ENCODE results near the gene PPP2R5B.

PPP2R5B gene

DNA sequence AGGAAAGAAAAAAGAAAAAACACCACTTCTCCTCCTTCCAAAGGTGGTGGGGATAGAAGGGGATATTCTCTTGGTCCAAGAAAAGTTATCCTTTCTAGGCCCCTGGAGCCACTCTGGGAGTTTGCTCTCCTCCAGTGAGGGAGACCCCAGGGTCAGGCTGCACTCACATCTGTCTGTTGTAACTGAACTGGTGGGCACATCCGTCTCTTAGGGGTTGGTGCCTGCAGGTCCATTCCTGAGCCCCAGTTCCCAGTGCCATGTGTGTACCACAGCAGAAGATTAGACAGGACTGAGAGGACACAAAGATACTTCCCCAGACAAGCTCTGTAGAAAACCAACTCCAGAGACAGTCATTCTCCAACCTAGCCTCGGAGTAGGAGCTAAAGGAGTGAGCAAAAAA, 4.4 kb upstream of the PPP2R5B start:
- no peak overlapping the region for H3K4me3 ChIP-seq (ENCODE audit: low read depth, low read length)
- no peaks in the 10 kb centered on the region for H3K36me3 ChIP-seq (ENCODE audit: control insufficient read depth, insufficient read depth, low read length)
- H3K9me3 ChIP-seq (ENCODE audit: control insufficient read depth, insufficient read depth, low read length): no peaks in the 10 kb centered on the region
- H3K4me1 ChIP-seq (ENCODE audit: control insufficient read depth, insufficient read depth, low read length): peaks cover 17% of the 10 kb centered on the region
- H3K9ac ChIP-seq (ENCODE audit: low read depth, low read length): no peak overlapping the region
- no peaks in the 10 kb centered on the region for H3K27me3 ChIP-seq (ENCODE audit: control insufficient read depth, insufficient read depth, low read length)
- no peak overlapping the region for H3K27ac ChIP-seq (ENCODE audit: low read depth, low read length)

DNA sequence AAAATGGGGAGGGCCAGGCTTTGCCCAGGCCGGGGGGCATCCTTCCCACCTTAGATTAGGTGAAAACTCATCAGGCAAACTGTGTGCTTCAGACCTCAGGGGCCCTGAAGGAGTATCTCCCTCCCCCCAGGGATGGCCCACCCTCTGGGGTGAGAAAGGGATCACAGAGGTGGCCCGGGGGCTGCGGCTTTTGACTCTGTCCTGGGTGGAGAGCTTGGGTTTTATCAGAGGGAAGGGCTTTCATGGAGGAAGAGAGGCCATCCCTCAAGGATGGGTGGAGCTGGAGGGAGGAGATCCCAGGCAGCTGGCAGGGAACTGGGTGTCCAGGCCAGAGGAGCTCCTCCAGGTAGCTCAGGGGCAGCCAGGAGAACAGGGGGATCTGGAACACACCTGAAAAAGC, 3.1 kb upstream of the PPP2R5B start:
- Histone ChIP-seq H3K27me3 (ENCODE audit: control insufficient read depth, insufficient read depth, low read length) (no peaks in the 10 kb centered on the region), H3K27ac (ENCODE audit: low read depth, low read length) (no peak overlapping the region), H3K4me3 (ENCODE audit: low read depth, low read length) (no peak overlapping the region), H3K4me1 (ENCODE audit: control insufficient read depth, insufficient read depth, low read length) (peaks cover 12% of the 10 kb centered on the region), H3K9me3 (ENCODE audit: control insufficient read depth, insufficient read depth, low read length) (no peaks in the 10 kb centered on the region), H3K9ac (ENCODE audit: low read depth, low read length) (no peak overlapping the region), H3K36me3 (ENCODE audit: control insufficient read depth, insufficient read depth, low read length) (no peaks in the 10 kb centered on the region)

DNA sequence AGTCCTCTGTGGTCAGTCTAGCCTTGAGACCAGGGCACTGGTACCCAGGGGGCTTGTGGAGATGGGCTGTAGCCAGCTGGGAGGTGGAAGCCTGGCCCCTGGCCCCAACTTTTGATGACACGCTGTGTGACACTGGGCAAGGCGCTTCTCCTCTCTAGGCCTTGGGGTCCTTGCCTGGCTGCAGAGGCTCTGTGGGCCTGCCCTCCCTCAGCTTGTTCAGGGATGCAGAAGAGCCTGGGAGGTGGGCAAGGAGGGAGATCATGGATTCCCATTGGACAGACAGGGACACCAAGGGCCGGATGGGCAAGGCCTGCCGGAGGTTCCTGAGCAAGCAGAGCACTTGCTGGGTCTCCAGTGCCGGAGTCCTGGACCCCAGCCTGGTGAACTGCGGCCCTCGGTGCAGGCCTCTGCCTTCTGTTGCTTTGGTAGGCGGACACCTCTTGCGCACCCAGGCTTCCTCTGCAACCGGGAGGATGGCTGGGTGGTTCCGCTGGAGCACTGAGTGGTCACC, 1.3 kb upstream of the PPP2R5B start:
- no peaks in the 10 kb centered on the region for H3K27me3 ChIP-seq (ENCODE audit: control insufficient read depth, insufficient read depth, low read length)
- H3K4me3 ChIP-seq (ENCODE audit: low read depth, low read length): no peak overlapping the region
- no peak overlapping the region for H3K27ac ChIP-seq (ENCODE audit: low read depth, low read length)
- H3K36me3 ChIP-seq (ENCODE audit: control insufficient read depth, insufficient read depth, low read length): no peaks in the 10 kb centered on the region
- no peak overlapping the region for H3K9ac ChIP-seq (ENCODE audit: low read depth, low read length)
- H3K4me1 ChIP-seq (ENCODE audit: control insufficient read depth, insufficient read depth, low read length): peaks cover 7% of the 10 kb centered on the region
- H3K9me3 ChIP-seq (ENCODE audit: control insufficient read depth, insufficient read depth, low read length): no peaks in the 10 kb centered on the region

DNA sequence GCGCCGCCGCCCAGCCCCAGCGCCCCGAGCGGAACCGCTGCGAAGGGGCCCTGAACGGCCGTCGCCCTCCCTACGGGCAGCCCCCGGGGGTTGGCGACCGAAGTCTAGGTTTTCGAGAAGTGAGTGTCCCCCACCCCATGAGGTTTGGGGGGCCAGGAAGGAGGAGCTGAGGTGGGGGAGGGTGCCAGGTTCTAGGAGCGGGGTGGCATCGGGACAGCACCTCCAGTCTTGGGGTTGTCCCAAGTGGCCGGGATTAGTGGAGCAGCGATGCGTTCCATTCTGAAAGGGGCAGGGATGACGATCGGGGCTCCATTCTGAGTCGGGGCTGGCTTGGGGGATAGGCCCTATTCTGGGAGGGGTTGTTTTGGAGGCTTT, 408 bp downstream of the PPP2R5B start:
- Histone ChIP-seq H3K36me3 (ENCODE audit: control insufficient read depth, insufficient read depth, low read length) (no peaks in the 10 kb centered on the region), H3K9me3 (ENCODE audit: control insufficient read depth, insufficient read depth, low read length) (no peaks in the 10 kb centered on the region), H3K4me1 (ENCODE audit: control insufficient read depth, insufficient read depth, low read length) (peaks cover 6% of the 10 kb centered on the region), H3K4me3 (ENCODE audit: low read depth, low read length) (peak overlapping the region; percentile 62), H3K27ac (ENCODE audit: low read depth, low read length) (no peak overlapping the region), H3K27me3 (ENCODE audit: control insufficient read depth, insufficient read depth, low read length) (no peaks in the 10 kb centered on the region), H3K9ac (ENCODE audit: low read depth, low read length) (no peak overlapping the region)

DNA sequence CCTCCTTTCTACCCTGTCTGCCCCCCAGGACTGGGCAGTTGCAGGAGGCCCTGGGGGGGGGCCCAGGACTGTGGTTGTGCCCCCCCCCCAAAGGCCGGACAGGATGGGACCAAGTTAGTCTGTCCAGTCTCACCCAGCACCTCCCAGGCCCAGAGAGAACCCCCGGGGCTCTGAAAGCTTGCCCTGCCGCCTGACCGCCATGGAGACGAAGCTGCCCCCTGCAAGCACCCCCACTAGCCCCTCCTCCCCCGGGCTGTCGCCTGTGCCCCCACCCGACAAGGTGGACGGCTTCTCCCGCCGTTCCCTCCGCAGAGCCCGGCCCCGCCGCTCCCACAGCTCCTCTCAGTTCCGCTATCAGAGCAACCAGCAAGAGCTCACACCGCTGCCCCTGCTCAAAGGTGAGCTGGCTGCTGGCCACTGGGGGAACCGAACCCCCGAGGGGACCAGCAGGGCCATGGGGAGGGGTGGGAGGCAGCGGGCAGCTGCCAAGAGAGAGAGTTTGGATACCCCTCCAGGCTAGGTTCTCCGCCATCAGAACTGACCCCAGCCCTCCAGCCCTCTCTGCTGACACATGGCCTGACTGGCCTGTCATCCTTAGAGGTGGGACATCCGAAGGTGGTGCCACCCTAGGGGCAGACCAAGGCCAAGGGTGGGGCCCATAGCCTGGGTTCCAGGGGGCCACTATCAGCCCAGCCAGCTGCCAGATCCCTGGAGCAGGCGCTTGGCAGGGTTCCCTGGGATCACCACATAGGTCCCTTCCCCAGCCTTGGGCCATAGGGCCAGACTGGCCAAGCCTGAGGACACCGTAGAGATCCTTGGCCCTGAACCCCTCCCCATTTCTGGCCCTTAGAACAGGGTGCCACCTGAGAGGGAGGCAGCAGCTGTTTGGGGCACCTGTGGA, 1.3 kb downstream of the PPP2R5B start:
- Histone ChIP-seq H3K27ac (ENCODE audit: low read depth, low read length) (no peak overlapping the region), H3K36me3 (ENCODE audit: control insufficient read depth, insufficient read depth, low read length) (no peaks in the 10 kb centered on the region), H3K9me3 (ENCODE audit: control insufficient read depth, insufficient read depth, low read length) (no peaks in the 10 kb centered on the region), H3K4me3 (ENCODE audit: low read depth, low read length) (peak overlapping the region; percentile 62; the same call in 1 of the 2 replicates), H3K4me1 (ENCODE audit: control insufficient read depth, insufficient read depth, low read length) (peaks cover 6% of the 10 kb centered on the region), H3K27me3 (ENCODE audit: control insufficient read depth, insufficient read depth, low read length) (no peaks in the 10 kb centered on the region), H3K9ac (ENCODE audit: low read depth, low read length) (no peak overlapping the region)

DNA sequence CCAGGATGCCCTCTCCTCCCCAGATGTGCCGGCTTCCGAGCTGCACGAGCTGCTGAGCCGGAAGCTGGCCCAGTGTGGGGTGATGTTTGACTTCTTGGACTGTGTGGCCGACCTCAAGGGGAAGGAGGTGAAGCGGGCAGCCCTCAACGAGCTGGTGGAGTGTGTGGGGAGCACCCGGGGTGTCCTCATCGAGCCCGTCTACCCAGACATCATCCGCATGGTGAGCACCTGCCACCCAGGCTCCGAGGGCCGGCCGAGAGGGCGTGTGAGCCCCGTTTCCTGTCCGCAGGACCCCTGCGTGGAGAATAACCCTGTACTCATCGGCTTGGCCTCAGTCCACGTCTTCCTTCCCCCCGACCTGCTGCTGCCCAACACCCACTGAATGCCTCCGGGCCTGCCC, 2.2 kb downstream of the PPP2R5B start:
- Histone ChIP-seq H3K27me3 (ENCODE audit: control insufficient read depth, insufficient read depth, low read length) (no peaks in the 10 kb centered on the region), H3K9ac (ENCODE audit: low read depth, low read length) (no peak overlapping the region), H3K4me3 (ENCODE audit: low read depth, low read length) (no peak overlapping the region), H3K36me3 (ENCODE audit: control insufficient read depth, insufficient read depth, low read length) (no peaks in the 10 kb centered on the region), H3K4me1 (ENCODE audit: control insufficient read depth, insufficient read depth, low read length) (peaks cover 6% of the 10 kb centered on the region), H3K27ac (ENCODE audit: low read depth, low read length) (no peak overlapping the region), H3K9me3 (ENCODE audit: control insufficient read depth, insufficient read depth, low read length) (no peaks in the 10 kb centered on the region)

DNA sequence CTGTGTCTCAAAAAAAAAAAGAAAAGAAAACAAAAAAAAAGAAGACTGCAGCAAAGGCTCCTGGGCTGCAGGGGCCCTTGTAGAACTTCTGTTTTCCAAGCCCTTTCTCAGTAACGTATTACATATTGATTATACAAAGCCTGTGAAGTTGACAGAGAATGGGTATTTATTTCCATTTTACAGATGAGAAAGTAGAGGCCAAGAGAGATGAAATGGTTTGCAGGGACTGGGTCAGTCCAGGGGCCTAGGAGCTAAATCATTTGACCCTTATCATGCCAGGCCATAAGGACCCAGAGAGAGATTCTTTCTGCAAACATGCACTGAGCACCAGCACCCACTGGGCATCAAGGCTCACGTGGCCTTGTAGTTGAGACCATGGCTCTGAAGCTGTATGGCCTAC, 4.5 kb downstream of the PPP2R5B start:
- H3K36me3 ChIP-seq (ENCODE audit: control insufficient read depth, insufficient read depth, low read length): no peaks in the 10 kb centered on the region
- H3K4me3 ChIP-seq (ENCODE audit: low read depth, low read length): no peak overlapping the region
- H3K9ac ChIP-seq (ENCODE audit: low read depth, low read length): no peak overlapping the region
- H3K27me3 ChIP-seq (ENCODE audit: control insufficient read depth, insufficient read depth, low read length): no peaks in the 10 kb centered on the region
- no peak overlapping the region for H3K27ac ChIP-seq (ENCODE audit: low read depth, low read length)
- 0 out of 2 replicates have a peak, but pooled peaks cover 5% of the 10 kb centered on the region for H3K4me1 ChIP-seq (ENCODE audit: control insufficient read depth, insufficient read depth, low read length)
- H3K9me3 ChIP-seq (ENCODE audit: control insufficient read depth, insufficient read depth, low read length): no peaks in the 10 kb centered on the region

DNA sequence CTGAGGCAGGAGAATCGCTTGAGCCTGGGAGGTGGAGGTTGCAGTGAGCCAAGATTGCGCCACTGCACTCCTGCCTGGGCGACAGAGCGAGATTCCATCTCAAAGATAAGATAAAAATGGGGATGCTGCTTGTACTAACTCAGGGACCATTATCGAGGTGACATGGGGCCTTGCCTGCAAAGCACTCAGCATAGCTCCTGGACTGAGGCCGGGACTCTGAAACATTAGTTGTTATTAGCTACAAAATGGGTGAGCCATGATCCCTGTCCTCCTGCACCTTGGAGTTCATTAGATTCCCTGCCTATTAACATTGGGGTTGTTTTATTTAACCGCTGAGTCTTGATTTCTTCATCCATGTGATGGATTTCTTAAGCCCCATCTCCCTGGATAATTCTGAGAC, 5.1 kb downstream of the PPP2R5B start:
- H3K9me3 ChIP-seq (ENCODE audit: control insufficient read depth, insufficient read depth, low read length): no peaks in the 10 kb centered on the region
- 0 out of 2 replicates have a peak, but pooled peaks cover 5% of the 10 kb centered on the region for H3K4me1 ChIP-seq (ENCODE audit: control insufficient read depth, insufficient read depth, low read length)
- no peak overlapping the region for H3K27ac ChIP-seq (ENCODE audit: low read depth, low read length)
- no peaks in the 10 kb centered on the region for H3K36me3 ChIP-seq (ENCODE audit: control insufficient read depth, insufficient read depth, low read length)
- H3K9ac ChIP-seq (ENCODE audit: low read depth, low read length): no peak overlapping the region
- no peak overlapping the region for H3K4me3 ChIP-seq (ENCODE audit: low read depth, low read length)
- H3K27me3 ChIP-seq (ENCODE audit: control insufficient read depth, insufficient read depth, low read length): no peaks in the 10 kb centered on the region

DNA sequence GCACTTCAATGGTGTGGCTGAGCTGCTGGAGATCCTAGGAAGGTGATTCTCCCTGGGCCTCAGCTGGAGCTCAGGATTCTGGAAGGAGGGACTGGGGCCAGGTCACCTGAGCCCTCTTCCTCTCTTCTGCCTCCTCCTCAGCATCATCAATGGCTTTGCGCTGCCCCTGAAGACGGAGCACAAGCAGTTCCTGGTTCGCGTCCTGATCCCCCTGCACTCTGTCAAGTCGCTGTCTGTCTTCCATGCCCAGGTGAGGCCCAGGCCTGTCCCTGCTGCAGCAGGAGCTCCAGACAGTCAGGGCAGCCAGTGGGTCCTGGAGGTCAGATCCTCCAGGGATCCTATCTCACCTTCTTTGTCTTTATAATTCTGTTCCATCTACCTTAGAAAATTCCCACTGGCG, 5.9 kb downstream of the PPP2R5B start:
- Histone ChIP-seq H3K4me1 (ENCODE audit: control insufficient read depth, insufficient read depth, low read length) (peaks cover 6% of the 10 kb centered on the region), H3K9ac (ENCODE audit: low read depth, low read length) (no peak overlapping the region), H3K27me3 (ENCODE audit: control insufficient read depth, insufficient read depth, low read length) (no peaks in the 10 kb centered on the region), H3K27ac (ENCODE audit: low read depth, low read length) (no peak overlapping the region), H3K9me3 (ENCODE audit: control insufficient read depth, insufficient read depth, low read length) (no peaks in the 10 kb centered on the region), H3K4me3 (ENCODE audit: low read depth, low read length) (no peak overlapping the region), H3K36me3 (ENCODE audit: control insufficient read depth, insufficient read depth, low read length) (no peaks in the 10 kb centered on the region)

DNA sequence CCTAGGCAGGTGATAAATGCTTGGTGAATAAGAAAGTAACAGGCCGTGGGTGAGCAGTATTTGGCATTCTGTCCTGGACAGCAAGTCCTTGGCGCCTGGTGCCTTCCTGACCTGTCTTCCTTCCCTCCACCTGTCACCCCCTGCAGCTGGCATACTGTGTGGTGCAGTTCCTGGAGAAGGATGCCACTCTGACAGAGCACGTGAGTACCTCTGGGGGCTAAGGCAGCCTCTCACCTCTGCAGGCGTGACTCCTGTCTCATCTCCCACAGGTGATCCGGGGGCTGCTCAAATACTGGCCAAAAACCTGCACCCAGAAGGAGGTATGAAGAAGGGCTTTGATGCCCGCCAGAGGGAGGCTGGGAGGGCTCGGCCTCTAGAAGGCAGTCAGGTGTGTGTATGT, 6.8 kb downstream of the PPP2R5B start:
- Histone ChIP-seq H3K27ac (ENCODE audit: low read depth, low read length) (no peak overlapping the region), H3K9me3 (ENCODE audit: control insufficient read depth, insufficient read depth, low read length) (no peaks in the 10 kb centered on the region), H3K4me3 (ENCODE audit: low read depth, low read length) (no peak overlapping the region), H3K9ac (ENCODE audit: low read depth, low read length) (no peak overlapping the region), H3K36me3 (ENCODE audit: control insufficient read depth, insufficient read depth, low read length) (no peaks in the 10 kb centered on the region), H3K27me3 (ENCODE audit: control insufficient read depth, insufficient read depth, low read length) (no peaks in the 10 kb centered on the region), H3K4me1 (ENCODE audit: control insufficient read depth, insufficient read depth, low read length) (peaks cover 15% of the 10 kb centered on the region)

DNA sequence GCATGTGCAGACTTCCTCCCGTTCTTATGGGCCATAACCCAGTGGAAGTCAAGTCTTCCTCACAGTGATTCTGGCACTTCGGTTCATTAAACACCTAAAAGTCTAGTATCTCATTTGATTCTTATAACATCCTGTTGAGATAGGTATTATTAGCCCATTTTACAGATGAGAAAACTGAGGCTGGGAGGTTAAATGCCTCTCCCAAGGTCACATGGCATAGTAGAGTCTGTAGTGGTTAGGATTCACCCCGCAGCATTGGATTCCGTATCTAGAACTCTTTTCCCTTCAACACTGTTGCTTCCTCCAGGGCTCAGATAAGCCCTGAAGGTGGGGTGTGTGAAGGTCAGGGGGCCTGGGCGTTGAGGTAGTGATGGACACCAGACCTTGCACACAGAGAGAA, 7.8 kb downstream of the PPP2R5B start:
- Histone ChIP-seq H3K36me3 (ENCODE audit: control insufficient read depth, insufficient read depth, low read length) (no peaks in the 10 kb centered on the region), H3K27me3 (ENCODE audit: control insufficient read depth, insufficient read depth, low read length) (no peaks in the 10 kb centered on the region), H3K4me1 (ENCODE audit: control insufficient read depth, insufficient read depth, low read length) (peaks cover 15% of the 10 kb centered on the region), H3K9me3 (ENCODE audit: control insufficient read depth, insufficient read depth, low read length) (no peaks in the 10 kb centered on the region), H3K27ac (ENCODE audit: low read depth, low read length) (no peak overlapping the region), H3K9ac (ENCODE audit: low read depth, low read length) (no peak overlapping the region), H3K4me3 (ENCODE audit: low read depth, low read length) (no peak overlapping the region)
